Fibroblast of the aortic adventitia (primary cell): ENCODE measurements around the gene BCHE. TPM values are rescaled to one million over a fixed set of nuclear protein-coding genes. Genes with fewer than 3 reads are reported as not detected.
"Not testable (repeated sequence)": the region's sequence is repeated elsewhere in the genome, so short reads cannot be mapped to it uniquely, and the experiment has no call there.

Experiments
- DNase-seq: peaks from one replicate; pipeline ENCODE4 v3.0.0-alpha.2; 2010; ENCODE audit warnings: low read depth
- H3K4me3 ChIP-seq: 2 replicates; pipeline ENCODE4 v1.5.1; 2011; ENCODE audit warnings: low read depth, mild to moderate bottlenecking, control low read depth, low read length, moderate library complexity
- CTCF ChIP-seq: IDR thresholded peaks from 2 replicates; pipeline ENCODE4 v1.5.1; 2011; ENCODE audit warnings: mild to moderate bottlenecking, low read length, control low read depth, inconsistent platforms; ENCODE audit not compliant: insufficient read depth
- total RNA-seq: library from RNA; depleted of rRNA; stranded (reverse); fragments of >200 nt; gene quantifications from 2 replicates; pipeline ENCODE4 v1.2.3, GENCODE V29; 2012; ENCODE audit warnings: low replicate concordance

The BCHE gene
- total RNA-seq, 1 donor = 5.7 TPM

GRCh38 chr3:165827233-165827632 is 10.0 kb downstream of the BCHE start:
- no peak overlapping the region for H3K4me3 ChIP-seq
- DNase-seq = no peak
- no peak for TF ChIP-seq CTCF

GRCh38 chr3:165820671-165821123 is 16.5 kb downstream of the BCHE start:
- H3K4me3 ChIP-seq = no peak overlapping the region
- DNase-seq = no peak
- no peak for TF ChIP-seq CTCF

- DNase-seq = peak; percentile 7
- TF ChIP-seq CTCF = no peak
- no peak overlapping the region for H3K4me3 ChIP-seq
Observed at GRCh38 chr3:165817160-165817709, 20.0 kb downstream of the BCHE start.

- DNase-seq = no peak
- no peak for TF ChIP-seq CTCF
- no peak overlapping the region for H3K4me3 ChIP-seq
Observed at GRCh38 chr3:165816209-165816608, 21.0 kb downstream of the BCHE start.

GRCh38 chr3:165815682-165816081 is 21.5 kb downstream of the BCHE start:
- no peak for TF ChIP-seq CTCF
- DNase-seq = no peak
- H3K4me3 ChIP-seq = no peak overlapping the region

- no peak overlapping the region for H3K4me3 ChIP-seq
- no peak for DNase-seq
- TF ChIP-seq CTCF = no peak
Observed at GRCh38 chr3:165814380-165814779, 22.8 kb downstream of the BCHE start.

GRCh38 chr3:165807937-165808336 is 29.3 kb downstream of the BCHE start:
- not testable (repeated sequence) for H3K4me3 ChIP-seq

More at GRCh38 chr3:165807937-165808336, 29.3 kb downstream of the BCHE start:
- not testable (repeated sequence) for DNase-seq
